Neural progenitor cell (in vitro differentiated cells): ENCODE results near the gene PRR23C.

Experiments
- EZH2phosphoT487 ChIP-seq: fragments of 200-600 bp; sonication (generic); IDR thresholded peaks from 2 replicates; pipeline ENCODE4 v1.6.1; 2017; ENCODE audit warnings: antibody characterized with exemption
- TF ChIP-seq, protein P1 (sequence below): fragments of 200-600 bp; sonication (generic); IDR thresholded peaks from 2 replicates; pipeline ENCODE4 v1.5.1; 2017; ENCODE audit warnings: antibody characterized with exemption, mild to moderate bottlenecking

DNA sequence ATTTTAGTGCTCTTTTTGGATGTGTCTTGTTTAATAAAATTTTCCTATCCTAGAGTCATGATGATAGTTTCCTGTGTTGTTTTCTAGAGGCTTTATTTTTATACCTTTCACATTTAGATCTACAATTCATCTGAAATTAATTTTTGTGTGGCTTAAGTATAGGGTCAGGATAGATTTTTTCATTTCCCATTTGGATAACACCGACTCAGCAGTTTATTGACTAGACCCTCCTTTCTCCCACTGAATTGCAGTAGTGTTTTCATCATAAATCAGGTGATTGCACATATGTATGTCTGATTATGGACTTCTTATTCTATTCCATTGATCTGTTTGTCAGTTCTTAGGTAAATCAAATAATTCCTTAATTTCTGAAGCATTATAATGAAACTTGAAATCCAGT, 49.0 kb downstream of the PRR23C start:
- no peak for TF ChIP-seq EZH2phosphoT487
- TF ChIP-seq, protein P1, sequence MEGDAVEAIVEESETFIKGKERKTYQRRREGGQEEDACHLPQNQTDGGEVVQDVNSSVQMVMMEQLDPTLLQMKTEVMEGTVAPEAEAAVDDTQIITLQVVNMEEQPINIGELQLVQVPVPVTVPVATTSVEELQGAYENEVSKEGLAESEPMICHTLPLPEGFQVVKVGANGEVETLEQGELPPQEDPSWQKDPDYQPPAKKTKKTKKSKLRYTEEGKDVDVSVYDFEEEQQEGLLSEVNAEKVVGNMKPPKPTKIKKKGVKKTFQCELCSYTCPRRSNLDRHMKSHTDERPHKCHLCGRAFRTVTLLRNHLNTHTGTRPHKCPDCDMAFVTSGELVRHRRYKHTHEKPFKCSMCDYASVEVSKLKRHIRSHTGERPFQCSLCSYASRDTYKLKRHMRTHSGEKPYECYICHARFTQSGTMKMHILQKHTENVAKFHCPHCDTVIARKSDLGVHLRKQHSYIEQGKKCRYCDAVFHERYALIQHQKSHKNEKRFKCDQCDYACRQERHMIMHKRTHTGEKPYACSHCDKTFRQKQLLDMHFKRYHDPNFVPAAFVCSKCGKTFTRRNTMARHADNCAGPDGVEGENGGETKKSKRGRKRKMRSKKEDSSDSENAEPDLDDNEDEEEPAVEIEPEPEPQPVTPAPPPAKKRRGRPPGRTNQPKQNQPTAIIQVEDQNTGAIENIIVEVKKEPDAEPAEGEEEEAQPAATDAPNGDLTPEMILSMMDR: no peak
